Thoracic aorta (tissue), 2 donors: Measurements from ENCODE around the gene NECTIN1. TPM values are rescaled to one million over a fixed set of nuclear protein-coding genes. Genes with fewer than 3 reads are reported as not detected.
A peak's percentile ranks its signal among the peaks of the same experiment; 100 is the strongest.

ENCODE experiments used
- ATAC-seq: fragments of 150-250 bp; one replicate; pipeline ENCODE4 v1.8.0; 2017; ENCODE audit warnings: low read depth; ENCODE audit not compliant: insufficient number of reproducible peaks, low FRiP score
- DNase-seq: peaks from one replicate; pipeline ENCODE4 v3.0.0-alpha.2; 2020; ENCODE audit warnings: low spot score
- H3K27ac ChIP-seq, 2 donors: fragments of 200-600 bp; sonication (generic); 1 replicate in 1 of 2; 2 replicates in 1 of 2; pipeline ENCODE4 v1.5.1; 2016; ENCODE audit warnings: mild to moderate bottlenecking in 2 of 2, moderate library complexity in 2 of 2
- H3K27me3 ChIP-seq: fragments of 200-600 bp; sonication (generic); replicated peaks from 2 replicates; pipeline ENCODE4 v1.6.0; 2016; ENCODE audit warnings: mild to moderate bottlenecking; ENCODE audit not compliant: insufficient read depth
- H3K36me3 ChIP-seq: fragments of 200-600 bp; sonication (generic); one replicate; pipeline ENCODE4 v1.5.1; 2016
- H3K4me1 ChIP-seq, 2 donors: fragments of 200-600 bp; sonication (generic); 1 replicate in 1 of 2; 2 replicates in 1 of 2; pipeline versions ENCODE4 v1.5.1 to v1.6.0; 2016; ENCODE audit warnings: low read depth in 2 of 2, mild to moderate bottlenecking in 1 of 2; ENCODE audit not compliant: control insufficient read depth in 1 of 2
- H3K4me3 ChIP-seq: fragments of 200-600 bp; sonication (generic); 2 replicates; pipeline ENCODE4 v1.5.1; 2016; ENCODE audit warnings: mild to moderate bottlenecking
- H3K9me3 ChIP-seq: fragments of 200-600 bp; sonication (generic); 2 replicates; pipeline ENCODE4 v1.5.1; 2016
- total RNA-seq, 2 donors: library from RNA; depleted of rRNA; stranded (reverse); fragments of >200 nt; gene quantifications; one replicate each; pipeline versions ENCODE4 v1.1.0 to v1.2.3, GENCODE V29; 2016
- TF ChIP-seq, protein P1 (sequence below): fragments of 200-600 bp; sonication (generic); IDR thresholded peaks from one replicate; pipeline ENCODE4 v1.5.1; 2019; ENCODE audit warnings: antibody characterized with exemption

The NECTIN1 gene
- total RNA-seq, 2 donors from 2014 or later = 4.2 to 4.4 TPM

DNA sequence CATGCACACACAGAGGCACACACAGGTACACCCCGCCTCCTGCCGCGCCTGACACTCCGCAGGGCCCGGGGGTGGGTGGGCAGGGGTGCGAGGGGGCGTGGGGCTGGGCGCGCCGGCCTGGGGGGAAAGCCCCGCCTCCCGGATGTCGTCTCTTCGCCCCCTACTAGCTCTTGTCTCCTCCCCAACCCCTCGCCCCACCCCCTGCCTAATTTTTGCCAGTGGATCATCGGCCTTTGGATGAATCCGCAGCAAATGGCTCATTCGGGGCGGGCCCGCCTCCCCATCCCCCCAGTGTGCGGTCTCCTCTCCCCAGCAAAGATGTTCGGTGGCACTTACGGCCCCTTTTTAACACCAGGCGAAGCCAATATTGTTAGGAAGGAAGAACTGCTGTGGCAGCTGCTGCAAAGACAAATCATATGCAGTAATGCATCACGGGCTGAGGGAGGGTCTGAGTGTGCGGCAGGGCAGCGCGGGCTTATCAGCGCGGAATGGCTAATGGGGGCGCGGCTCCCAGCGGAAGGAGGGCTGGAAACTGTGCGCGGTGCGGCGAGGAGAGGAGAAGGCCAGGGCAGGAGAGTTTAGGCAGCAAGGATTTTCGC lies 13.4 kb upstream of the NECTIN1 start:
- Histone ChIP-seq H3K36me3 (no peaks in the 10 kb centered on the region), H3K27me3 (peaks cover 11% of the 10 kb centered on the region), H3K27ac (no peak overlapping the region), H3K9me3 (no peaks in the 10 kb centered on the region), H3K4me3 (peak overlapping the region; percentile 60), H3K4me1 (peaks cover 4 to 16% of the 10 kb centered on the region in 2 donors)
- DNase-seq (no peak), ATAC-seq (no peak)
- TF ChIP-seq, protein P1, sequence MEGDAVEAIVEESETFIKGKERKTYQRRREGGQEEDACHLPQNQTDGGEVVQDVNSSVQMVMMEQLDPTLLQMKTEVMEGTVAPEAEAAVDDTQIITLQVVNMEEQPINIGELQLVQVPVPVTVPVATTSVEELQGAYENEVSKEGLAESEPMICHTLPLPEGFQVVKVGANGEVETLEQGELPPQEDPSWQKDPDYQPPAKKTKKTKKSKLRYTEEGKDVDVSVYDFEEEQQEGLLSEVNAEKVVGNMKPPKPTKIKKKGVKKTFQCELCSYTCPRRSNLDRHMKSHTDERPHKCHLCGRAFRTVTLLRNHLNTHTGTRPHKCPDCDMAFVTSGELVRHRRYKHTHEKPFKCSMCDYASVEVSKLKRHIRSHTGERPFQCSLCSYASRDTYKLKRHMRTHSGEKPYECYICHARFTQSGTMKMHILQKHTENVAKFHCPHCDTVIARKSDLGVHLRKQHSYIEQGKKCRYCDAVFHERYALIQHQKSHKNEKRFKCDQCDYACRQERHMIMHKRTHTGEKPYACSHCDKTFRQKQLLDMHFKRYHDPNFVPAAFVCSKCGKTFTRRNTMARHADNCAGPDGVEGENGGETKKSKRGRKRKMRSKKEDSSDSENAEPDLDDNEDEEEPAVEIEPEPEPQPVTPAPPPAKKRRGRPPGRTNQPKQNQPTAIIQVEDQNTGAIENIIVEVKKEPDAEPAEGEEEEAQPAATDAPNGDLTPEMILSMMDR = no peak

GRCh38 chr11:119741369-119742262 lies 12.6 kb upstream of the NECTIN1 start:
- Histone ChIP-seq H3K27ac (no peak overlapping the region), H3K36me3 (no peaks in the 10 kb centered on the region), H3K4me3 (peak overlapping the region; percentile 60), H3K9me3 (no peaks in the 10 kb centered on the region), H3K27me3 (peaks cover 11% of the 10 kb centered on the region), H3K4me1 (peaks cover 4 to 16% of the 10 kb centered on the region in 2 donors)
- no peak for DNase-seq
- TF ChIP-seq, protein P1 = peak; percentile 69
- no peak for ATAC-seq

DNA sequence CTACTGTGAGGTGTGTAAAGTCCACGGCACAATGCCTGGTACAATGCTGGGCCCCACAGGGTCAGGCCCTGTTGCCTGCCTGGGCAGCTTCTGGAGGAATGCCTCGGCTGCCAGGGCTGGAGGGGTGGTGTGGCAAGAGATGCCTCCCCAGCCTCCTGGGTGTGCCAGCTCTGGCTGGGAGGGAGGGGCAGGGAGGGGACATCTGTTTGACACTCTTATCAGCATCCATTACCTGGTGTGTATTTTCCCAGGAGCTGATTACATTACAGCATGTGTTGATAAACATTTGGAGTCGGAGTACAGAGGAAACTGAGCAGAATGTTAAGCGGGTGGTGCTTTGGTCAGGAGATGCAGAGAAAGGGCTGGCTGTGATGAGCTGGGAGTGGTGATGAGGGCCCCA lies 11.0 kb upstream of the NECTIN1 start:
- DNase-seq (no peak), ATAC-seq (no peak)
- no peak overlapping the region for H3K4me3 ChIP-seq
- no peak overlapping the region for H3K27ac ChIP-seq
- TF ChIP-seq, protein P1 = no peak
- H3K4me1 ChIP-seq = peaks cover 4 to 16% of the 10 kb centered on the region in 2 donors
- peaks cover 11% of the 10 kb centered on the region for H3K27me3 ChIP-seq
- H3K9me3 ChIP-seq = no peaks in the 10 kb centered on the region
- H3K36me3 ChIP-seq = no peaks in the 10 kb centered on the region

DNA sequence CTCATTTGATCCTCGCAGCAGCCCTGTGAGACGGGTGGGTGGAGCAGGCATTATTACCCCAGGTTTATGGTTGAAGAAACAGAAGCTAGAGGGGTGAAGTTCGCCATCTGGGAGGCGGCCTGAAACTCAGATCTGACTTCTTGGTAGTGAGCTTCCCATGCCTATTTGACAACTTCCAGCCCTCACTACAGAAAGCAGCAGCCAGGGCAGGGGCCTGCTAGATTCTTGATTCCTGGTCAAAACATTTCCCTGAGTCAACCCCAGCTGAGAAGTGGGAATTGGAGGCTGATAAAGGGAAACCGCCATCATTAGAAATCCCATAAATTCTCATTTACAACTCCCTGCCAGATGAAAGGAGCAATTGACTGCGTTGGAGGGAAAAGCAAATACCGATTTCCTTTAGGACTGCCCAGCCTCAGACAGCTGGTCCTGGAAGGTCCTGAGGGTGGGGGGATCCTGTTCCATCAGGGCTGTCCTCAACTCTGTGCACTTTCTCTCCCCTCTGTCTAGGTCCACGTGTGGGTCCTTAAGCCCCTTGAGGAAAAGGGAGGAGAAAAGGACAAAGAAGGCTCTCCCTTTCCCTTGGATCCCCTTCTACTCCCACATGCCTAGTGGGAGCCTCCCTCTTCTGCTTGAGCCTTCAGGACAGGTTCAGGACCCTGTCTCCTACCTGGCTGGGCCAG lies 10.2 kb upstream of the NECTIN1 start:
- H3K36me3 ChIP-seq = no peaks in the 10 kb centered on the region
- TF ChIP-seq, protein P1 = no peak
- DNase-seq (no peak), ATAC-seq (no peak)
- peaks cover 11% of the 10 kb centered on the region for H3K27me3 ChIP-seq
- H3K27ac ChIP-seq = no peak overlapping the region
- H3K9me3 ChIP-seq = no peaks in the 10 kb centered on the region
- H3K4me3 ChIP-seq = no peak overlapping the region
- H3K4me1 ChIP-seq = peaks cover 4 to 16% of the 10 kb centered on the region in 2 donors

GRCh38 chr11:119738059-119738439 lies 9.0 kb upstream of the NECTIN1 start:
- Histone ChIP-seq H3K9me3 (no peaks in the 10 kb centered on the region), H3K4me3 (no peak overlapping the region), H3K27ac (no peak overlapping the region), H3K4me1 (peaks cover 4 to 16% of the 10 kb centered on the region in 2 donors), H3K36me3 (no peaks in the 10 kb centered on the region), H3K27me3 (peaks cover 11% of the 10 kb centered on the region)
- ATAC-seq (no peak), DNase-seq (no peak)
- TF ChIP-seq, protein P1 = no peak
